DMS79 treated with DMSO at 0.1 percent for 48 hours (cell line): ENCODE results near the gene CD8B.

Source experiments
- DNase-seq: peaks from one replicate; lab custom pipeline; 2025; lab: John Stamatoyannopoulos, UW

Gene CD8B

DNA sequence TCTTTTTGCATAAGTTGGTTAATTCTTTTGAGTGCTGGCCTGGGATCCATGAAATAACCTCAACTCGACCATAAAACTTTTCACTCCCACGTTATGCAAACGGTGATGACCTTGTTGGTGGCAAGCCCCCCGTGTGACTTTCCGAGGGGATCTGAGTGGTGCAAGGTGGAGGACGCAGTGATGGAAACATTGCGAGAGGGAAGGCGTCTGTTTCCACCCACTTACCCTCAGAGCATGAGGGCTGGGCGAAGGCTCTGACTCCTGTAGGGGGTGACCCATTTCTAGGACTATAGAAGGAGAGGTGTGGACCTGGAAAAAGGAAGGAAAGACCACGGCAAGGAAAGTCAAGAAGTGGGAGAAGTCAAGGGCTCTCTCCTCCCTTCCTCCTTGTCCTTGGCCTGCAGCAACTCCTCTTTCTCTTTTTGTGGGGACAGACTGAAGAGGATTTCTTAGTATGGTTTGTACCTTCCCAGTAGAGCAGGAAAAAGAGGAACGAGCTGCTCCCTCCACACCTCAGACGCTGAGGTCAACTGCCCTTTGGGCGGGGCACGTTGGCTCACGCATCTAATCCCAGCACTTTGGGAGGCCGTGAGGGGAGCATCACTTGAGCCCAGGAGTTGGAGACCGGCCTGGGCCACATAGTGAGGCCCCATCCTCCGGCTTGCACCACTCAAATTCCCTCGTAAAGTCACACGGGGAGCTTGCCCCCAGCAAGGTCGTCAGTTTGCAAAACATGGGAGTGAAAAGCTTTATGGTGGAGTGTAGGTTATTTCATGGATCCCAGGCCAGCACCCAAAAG, 55.4 kb downstream of the CD8B start:
- DNase-seq = no peak

DNA sequence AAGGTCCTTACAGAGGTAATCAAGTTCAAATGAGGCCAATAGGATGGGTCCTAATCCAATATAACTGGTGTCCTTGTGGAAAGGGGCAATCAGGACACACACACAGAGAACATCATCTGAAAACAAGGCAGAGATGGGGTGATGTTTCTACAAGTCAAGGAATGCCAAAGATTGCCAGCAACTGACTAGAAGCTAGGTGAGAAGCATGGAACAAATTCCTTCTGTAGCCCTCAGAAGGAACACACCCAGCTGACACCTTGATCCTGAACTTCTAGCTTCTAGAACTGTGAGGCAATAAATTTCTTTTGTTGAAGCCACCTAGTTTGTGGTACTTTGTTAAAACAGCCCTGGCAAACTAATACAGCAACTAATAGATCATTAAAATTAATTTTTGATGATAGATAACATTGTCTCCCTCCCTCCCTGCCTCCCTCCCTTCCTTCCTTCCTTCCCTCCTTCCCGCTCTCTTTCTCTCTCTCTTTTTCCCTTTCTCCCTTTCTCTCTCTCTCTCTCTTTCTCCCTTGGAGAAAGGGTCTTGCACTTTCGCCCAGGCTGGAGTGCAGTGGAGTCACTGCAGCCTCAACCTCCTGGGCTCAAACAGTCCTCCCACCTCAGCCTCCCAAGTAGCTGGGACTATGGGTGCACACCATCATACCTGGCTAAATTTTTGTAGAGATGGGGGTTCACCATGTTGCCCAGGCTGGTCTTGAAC, 60.7 kb downstream of the CD8B start:
- no peak for DNase-seq

DNA sequence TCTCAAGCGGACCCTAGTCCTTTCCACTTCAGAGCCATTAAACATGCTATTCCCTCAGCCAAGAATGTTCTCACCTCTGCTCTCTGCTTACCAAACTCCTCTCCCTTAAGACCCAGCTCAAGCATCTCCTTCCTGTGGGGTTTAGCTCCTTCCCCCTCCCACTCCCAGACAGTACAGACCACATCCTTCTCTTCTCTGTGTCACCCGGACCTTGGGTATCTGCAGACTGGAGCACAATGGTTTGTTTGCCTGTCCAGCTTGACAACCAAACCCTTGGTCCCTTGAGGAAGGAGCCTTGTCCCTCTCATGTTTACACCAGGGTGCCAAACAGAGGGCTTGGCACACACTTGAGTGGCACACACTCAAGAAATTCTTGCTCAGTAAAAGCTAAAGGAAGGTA, 66.8 kb downstream of the CD8B start:
- DNase-seq = no peak

DNA sequence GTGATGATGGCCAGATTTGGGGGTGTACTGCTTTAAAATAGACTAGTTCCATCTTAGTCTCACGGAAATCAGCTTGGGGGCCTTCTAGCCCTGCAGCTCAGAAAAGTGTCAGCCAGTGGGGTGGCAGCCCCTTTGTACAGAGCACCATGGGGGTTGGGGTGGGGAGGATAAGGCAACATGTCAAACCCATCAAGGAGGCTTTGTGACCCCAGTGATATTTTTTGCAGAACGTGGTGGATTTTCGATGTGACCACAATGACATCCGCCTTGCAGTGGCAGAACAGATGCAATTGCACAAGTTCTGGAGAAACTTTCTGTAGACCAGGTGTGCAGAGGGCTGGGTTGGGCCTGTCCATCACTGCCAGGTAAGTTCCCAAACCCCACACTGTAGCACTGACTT, 67.9 kb downstream of the CD8B start:
- no peak for DNase-seq

DNA sequence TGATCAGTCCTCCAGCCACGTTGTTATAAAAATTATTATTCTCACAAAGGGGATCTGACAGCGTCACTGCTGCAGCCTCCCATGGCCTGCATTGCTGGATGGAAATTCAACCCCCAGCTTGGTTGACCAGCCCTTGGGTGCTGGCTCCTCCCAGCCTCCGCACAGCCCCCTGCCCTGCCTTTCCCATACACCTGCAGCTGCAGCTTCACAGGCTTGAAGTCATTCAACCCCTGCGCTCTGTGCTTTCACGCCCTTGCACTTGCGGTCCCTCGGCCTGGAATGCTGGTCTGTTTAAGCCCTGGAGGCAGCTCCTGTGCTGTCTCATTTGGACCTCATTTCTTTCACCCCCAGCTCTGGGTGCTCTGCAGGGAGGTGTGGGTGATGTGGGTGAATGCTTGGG, 70.1 kb downstream of the CD8B start:
- DNase-seq = peak; percentile 62

DNA sequence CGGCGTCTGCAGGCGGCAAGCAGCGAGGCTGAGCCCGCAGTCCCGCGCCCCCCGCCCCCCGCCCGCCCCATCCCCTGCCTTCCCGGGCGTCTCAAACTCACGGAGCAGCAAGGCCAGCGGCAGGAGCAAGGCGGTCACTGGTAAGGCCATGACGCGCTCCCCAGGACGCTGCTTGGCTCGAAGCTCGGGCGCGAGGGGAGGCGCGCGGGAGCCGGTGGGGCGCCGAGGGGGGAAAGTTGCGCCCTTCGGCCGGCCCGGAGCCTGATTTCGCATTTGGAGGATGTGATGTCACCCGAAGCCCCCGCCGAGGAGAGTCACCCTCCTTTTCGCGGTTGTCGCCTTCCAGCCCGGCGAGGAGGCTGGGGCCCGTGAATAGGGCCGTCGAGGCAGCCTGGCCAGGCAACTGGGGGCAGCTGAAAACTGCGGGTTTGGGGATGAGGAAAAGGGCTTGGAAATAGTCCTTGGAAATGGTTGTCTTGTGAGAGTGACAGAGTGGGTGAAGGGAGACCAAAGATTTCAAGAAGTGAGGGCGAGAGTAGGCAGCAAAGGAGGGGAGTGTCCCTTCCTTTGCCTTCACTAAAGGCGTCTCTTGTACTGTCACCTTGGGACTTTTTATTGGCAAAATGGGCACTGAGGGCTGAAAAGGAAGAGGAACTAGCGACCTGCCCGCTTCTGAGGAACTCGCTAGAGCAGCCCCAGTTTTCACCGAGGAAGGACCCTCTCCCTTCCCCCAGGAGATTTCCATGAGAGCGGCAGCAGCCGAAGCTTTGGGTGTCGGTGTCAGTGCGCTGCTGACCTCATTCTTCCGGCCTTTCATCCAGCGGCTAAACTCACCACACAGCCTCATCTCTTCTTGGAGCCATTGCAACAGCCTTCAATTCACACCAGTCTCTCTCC, 70.8 kb downstream of the CD8B start, which contains the start of gene CD8A:
TSS of gene CD8A (minus strand) at position 238 of the 897 bp plus-strand sequence. CDS start at position 150, 88 bp downstream.
- DNase-seq = peak; percentile 62

DNA sequence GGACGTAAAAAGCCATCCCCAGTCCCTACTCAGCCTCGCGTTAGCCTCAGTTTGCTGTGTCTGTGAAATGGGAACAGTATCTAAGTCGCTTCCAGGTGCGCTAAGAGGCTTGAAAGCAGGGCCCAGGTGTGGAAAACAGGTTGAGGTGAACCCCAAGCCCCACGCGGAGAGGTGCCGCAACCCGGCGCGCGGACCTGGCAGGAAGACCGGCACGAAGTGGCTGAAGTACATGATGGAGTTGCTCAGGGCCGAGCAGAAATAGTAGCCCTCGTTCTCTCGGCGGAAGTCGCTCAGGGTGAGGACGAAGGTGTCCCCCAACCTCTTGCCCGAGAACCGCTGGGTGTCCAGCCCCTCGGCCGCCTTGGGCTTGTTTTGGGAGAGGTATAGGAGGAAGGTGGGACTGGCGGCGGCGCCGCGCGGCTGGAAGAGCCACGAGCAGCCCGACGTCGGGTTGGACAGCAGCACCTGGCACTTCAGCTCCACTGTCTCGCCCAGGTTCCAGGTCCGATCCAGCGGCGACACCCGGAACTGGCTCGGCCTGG, 71.5 kb downstream of the CD8B start:
- DNase-seq = peak; percentile 19

DNA sequence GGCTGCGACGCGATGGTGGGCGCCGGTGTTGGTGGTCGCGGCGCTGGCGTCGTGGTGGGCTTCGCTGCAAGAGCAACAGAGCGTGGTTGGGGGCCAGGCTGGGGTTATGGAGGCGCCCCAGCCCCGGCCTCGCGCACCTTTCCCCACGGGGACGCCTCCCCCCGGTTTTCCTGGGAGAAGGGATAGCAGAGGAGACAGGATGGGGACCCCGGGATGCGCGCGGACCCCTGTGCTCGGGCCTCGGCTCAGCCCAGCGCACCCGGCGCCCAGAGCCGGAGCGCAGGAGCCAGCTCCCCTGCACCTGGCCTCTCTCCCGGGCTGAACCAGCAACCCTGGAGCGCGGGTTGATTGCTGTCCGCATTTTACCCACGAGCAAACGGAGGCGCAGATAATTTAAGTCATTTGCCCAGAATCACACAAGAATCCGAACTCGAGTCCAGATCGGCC, 72.0 kb downstream of the CD8B start:
- DNase-seq = no peak

DNA sequence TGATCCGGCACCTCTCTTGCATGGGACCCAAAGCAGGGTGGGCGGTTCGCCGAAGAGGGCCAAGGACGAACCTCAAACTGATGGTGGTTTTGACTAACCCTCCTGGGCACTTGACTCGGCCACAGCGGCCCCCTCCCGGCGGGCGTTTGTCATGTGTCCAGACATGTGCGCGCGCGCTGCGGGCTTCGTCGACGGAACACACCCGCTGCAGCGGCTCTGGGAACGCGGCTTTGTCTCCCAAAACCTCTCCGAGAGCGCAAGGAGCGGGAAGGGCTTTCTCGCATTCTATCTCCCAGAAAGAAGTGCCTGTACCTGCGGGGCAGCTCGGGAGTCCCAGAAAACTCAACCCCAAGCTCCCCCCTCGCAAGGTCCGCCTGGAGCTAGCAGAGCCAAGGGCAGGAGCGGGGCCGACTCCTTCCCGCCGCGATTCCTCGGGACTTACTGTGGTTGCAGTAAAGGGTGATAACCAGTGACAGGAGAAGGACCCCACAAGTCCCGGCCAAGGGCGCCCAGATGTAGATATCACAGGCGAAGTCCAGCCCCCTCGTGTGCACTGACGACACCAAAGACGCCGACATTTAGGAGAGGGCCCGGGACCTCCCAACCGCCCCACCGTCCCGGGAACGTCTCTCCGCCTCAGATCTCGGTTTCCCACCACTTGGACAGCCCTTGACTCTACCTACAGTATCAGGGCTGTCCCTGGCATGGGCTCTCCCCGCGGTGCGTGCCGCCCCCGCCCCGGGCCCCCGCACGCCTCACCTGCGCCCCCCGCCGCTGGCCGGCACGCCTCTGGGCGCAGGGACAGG, 72.6 kb downstream of the CD8B start:
- DNase-seq = peak; percentile 22

DNA sequence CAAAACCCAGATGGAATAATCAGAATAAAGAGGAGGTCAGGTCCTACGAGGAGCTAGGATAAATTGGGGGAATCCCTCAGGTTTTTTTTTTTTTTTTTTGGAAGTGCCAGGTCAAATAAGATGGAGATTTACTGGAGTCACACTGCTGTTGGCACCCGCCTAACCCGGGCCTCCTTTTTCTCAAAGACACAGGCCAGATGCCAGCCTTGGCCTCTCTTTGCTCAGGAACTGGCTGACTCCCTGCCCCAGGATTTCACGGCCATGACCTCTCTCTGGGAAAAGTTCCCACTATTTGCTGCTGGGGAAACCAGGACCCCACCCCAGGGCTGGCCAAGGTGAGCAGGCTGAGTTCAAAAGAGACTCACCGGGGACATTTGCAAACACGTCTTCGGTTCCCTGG, 73.5 kb downstream of the CD8B start:
- peak; percentile 72 for DNase-seq

DNA sequence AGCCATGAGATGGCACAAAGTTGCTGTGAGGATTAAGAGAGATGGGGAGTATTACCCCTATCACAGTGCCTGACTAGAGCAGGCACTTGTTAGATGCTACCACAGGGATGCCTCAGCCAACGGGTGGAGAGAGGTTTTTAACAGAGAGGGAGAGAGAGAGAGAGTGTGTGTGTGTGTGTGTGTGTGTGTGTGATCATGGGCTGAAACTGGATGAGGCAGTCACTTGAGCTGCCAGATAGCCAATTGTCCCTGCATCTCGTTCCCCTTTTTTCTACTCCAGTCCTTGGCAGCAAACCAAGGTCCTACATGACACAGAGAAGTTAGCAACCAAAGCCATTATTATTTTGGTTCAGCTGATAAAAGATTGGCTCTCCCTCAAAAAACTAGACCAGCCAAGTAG, 74.0 kb downstream of the CD8B start:
- peak; percentile 84 for DNase-seq

DNA sequence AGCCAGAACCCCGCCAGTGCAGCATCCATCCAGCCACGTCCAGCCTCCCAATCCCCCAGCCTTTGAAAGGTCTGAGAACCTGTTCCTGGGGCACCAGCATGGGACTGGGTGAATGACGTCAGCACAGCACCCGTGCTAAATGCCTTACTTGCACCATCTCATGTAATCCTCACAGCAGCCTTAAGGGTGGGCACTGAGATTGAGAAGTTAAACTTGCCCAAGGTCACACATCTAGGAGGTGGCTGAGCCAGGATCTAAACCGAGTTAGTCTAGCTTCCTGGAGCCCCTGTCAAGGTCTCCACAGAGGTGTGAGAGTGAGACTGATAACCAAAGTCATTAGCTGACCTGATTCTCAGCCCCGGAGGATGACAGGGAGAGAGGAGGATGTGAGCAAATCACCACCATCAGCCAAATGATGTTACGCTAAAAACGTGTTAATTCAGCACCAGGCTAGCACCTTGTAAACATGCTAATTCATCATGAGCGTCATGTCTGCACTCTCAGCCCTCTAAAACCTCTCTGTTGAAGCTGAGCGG, 75.6 kb downstream of the CD8B start:
- no peak for DNase-seq

DNA sequence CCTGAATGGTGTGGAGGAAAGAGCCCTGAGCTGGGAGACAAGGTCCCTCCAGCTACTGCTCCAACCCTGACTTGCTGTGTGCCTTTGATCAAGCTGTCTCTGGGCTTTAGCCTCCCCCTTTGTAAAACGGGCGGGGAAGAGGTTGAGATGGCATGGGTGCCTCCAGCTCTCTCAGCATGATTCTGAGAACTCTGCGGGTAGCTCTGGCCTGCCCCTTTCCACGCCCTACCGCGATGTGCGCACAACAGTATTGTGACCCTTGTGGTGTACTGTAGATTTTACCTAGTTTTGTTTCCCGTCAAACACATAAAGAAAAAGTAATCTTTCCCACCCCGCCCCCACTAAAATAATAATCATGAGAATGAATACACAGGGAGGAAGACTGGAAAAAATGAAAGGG, 76.2 kb downstream of the CD8B start:
- DNase-seq = no peak

DNA sequence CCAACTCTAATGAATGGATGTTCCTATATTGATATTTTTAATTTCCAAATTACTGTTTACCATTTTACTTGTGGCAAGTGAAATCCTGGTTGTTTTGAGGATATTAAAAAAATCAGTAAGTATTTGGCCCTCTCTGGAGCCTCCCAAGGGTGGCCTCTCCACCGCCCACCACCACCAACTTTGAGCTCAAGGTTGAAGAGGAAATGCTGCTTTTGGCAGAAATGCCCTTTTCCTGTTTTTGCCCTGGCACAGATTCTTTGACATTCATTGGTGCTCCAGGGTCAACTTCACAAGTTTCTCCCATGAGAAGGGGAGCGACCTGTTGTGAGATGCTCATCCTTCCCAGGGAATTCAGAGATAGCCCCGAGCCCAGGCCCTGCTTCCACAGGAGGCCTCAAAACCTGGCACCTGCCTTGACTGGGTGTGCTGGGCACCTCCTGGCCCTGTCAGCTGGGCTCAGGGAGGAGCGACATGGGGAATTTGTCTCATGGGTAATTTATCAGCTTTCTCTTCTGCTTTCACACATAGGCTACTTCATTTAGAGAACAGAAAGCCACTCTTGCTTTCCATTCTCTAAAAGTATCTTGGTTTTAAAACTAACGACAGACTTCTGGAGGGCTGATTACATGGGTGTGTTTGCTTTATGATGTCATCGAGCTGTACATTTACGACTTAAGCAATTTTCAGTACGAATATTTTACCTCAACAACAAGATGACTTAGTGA, 77.9 kb downstream of the CD8B start:
- no peak for DNase-seq

DNA sequence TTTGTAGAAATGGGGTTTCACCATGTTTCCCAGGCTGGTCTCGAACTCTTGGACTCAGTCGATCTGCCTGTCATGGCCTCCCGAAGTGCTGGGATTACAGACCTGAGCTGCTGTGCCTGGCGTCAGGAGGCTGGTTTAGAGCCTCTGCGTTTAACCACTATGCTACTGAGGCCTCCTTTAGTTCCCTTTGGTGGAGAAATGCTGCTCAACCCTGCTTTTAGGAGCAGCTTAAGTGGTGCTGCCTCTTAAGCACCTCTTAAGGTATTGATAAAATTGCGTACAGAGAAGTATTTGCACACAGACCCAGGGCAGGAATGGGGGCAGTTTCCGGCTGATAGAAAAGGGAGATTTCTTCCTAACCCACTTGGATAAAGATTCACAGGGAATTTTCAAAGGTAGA, 78.9 kb downstream of the CD8B start:
- peak; percentile 33 for DNase-seq

DNA sequence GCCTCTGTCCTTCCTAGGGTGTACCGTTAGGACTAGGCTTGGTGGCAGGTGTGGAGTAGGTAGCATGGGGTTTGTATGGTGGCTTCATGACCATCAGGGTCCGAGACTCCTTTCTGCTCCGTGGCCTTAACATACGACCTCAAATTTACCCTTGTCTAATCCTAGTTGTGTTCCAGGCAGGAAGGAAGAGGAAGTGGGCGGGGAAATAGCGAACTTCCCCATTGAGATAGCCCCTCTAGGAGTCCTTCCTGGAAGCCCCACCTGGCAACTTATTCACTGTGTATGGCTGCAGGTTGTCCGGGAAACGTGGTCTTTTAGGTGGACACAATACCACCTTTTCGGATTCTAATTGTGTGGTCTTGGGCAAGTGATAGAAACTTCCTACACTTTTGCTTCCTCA, 80.3 kb downstream of the CD8B start:
- DNase-seq = no peak

DNA sequence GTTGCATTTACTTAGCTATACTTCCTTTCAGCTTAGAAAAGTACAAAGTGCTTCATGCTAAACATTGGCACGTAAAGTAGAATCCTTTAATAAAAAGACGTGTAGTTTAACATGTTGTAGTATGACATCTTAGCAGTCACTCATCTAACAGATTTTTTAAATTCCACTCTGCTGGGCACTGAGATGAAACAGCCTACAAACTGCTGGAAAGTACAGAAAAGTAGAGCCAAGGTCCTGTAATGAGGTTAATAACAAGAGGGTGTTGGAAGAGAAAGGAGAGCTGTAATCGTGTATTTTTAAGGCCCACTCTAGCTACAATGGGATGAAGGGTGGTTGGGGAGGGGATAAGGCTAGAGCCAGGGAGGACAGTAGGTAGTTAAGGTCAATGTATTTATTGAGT, 81.7 kb downstream of the CD8B start:
- DNase-seq = no peak

DNA sequence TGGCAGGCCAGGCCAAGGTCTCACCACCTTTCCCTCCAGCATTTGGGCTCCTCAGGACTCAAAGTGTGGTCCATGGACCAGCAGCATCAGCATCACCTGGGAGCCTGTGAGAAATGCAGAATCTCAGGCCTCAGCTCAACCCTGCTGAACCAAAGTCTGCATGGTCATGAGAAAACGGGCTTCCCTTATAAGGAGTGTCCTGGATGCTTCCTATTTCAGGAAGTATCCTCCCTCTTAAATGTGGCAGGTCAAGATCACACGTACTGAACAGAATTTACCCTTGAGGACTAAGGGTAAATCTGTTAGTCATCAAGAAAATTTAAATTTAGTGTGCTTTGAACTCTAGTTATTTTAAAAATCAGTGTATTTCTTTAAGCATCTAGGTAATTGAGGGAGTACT, 82.7 kb downstream of the CD8B start:
- DNase-seq = no peak

DNA sequence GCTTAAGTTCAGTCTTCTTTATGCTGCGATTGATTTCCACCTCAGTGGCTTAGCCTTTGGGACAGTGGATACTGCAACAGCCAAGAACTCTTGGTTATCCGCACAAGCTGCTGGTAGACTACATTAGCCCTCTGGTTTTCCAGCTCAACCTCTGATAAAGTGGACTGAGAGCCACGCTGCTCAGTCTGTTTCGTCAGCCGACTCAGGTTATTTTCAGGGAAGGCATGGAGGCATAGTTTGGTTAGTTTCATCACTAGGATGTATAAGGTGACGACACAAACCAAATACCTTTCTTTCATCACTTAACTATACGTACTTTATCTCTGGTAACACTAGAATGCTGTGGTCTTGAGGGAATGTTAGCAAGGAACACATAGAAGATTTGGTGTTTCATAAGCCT, 85.2 kb downstream of the CD8B start:
- no peak for DNase-seq

DNA sequence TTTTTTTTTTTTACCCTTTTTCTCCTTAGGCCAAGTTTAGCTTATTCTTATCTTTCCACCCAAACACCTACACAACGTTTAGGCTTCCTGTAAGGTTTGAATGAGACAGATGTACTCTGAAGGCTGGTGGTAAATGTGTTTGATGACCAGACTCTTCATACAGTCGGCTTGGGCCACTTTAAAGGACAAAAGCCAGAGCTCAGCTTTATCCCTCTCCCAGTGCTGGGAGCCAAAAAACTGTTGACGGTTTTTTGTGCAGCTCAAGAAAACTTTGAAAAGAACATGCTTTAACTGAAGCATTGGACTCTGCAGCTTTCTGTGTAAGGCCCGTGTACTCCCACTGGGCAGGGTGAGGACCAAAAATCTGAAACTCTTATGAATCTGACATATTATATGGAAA, 86.3 kb downstream of the CD8B start:
- no peak for DNase-seq
